GM10847 (cell line): ENCODE results near the gene ZNF341.

Experiments used
- POLR2A ChIP-seq: IDR thresholded peaks from 2 replicates; pipeline ENCODE4 v1.6.1; 2011; ENCODE audit not compliant: insufficient read length; ENCODE audit errors: extremely low read depth

ZNF341 gene

DNA sequence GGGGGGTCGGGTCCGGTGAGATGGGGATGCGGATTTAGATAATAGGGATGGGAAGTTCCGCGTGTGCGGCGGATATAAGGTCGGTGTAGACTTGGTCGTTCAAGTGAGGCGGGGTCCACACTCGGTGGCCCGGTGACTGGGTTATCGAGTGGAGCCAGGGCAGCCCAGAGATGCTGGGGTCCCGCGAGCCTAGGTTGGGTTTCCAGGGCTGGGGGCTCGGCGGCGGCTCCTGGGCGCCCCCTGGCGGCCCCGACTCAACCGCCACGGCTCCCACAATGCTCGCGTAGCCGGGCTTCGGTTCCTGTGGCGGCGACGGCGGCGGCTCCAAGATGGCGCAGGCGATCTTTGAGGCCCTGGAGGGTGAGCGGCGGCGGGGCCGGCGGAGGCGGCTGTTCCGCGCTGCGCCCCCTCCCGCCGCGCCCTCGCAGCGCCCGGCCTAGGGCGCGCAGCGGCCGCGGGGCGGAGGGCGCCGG lies at the start of gene ZNF341:
Gene ZNF341 (plus strand): TSS at position 304 of the 473 bp plus-strand sequence. CDS start 26 bp downstream, at position 330.
- no peak for TF ChIP-seq POLR2A

DNA sequence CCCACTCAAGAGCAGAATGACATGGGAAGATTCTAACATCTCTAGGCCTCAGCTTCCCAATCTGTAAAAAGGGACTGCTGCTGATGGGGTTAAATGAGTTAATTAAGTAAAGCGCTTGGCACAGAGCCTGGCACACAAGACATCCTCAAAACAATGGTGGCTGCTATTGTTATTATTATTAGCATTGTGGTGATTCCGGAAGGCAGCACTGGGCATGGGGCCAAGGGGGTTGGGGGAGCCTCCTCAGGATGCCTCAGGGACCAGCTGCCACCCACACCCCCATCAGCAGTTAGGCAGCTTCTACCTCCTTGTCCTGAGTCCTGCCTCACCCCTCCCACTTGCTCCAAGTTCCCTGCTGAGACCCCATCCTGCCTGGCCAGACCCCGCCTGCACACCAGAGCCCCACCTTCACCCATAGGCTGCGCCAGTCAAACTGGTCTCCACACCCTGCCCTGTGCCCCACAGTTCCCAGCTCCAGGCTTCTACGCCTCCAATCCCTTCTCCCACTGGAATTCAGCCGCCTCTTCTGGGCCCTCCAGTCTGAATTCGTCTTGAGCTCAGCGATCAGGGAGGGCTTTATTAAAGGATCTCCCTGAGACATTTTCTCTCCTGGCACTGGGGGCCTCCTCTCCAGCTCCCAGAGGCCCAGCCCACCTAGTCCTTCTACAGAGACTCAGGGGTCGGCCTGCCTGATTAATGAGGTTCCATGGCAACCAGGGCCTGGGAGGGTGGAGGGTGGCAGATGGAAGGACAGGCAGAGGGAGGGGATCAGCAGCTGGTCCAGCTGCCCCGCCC lies 47.1 kb upstream of the ZNF341 start:
- no peak for TF ChIP-seq POLR2A

DNA sequence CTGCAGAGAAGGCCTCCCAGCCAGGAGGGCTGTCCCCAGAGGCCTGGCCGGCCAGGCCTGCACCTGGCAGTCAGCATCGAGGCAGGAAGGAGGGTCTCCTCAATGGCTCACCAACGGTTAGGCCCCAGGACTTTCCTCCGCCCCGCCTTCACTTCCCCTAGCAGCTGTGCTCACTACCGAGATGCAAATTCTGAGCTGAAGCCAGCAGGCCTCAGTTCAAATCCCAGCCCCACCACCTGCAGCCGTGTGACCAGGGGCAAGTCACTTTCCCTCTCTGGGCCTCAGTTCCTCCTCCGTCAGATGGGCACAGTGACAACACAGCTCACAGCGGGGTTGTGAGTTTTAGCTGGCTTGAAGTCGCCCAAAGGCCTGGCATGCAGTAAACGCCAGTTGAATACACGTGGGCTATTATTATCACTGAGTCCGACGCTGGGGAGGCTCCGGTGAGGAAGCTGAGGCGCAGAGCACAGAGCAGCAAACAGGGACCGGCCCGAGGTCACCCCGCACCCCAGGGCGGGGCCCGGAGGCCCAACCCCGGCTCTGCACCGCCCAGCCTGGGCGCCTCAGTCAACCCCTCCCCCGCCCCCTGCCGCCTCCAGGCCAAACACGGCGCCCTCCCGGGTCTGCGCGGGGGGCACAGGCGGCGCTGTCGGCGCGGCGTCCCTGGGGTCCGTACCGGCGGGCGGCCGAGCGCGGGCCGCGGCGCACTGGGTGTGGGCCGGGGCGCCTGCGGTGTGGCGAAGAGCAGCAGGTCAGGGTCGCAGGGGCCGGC lies 46.3 kb upstream of the ZNF341 start:
- peak; percentile 40 for TF ChIP-seq POLR2A

DNA sequence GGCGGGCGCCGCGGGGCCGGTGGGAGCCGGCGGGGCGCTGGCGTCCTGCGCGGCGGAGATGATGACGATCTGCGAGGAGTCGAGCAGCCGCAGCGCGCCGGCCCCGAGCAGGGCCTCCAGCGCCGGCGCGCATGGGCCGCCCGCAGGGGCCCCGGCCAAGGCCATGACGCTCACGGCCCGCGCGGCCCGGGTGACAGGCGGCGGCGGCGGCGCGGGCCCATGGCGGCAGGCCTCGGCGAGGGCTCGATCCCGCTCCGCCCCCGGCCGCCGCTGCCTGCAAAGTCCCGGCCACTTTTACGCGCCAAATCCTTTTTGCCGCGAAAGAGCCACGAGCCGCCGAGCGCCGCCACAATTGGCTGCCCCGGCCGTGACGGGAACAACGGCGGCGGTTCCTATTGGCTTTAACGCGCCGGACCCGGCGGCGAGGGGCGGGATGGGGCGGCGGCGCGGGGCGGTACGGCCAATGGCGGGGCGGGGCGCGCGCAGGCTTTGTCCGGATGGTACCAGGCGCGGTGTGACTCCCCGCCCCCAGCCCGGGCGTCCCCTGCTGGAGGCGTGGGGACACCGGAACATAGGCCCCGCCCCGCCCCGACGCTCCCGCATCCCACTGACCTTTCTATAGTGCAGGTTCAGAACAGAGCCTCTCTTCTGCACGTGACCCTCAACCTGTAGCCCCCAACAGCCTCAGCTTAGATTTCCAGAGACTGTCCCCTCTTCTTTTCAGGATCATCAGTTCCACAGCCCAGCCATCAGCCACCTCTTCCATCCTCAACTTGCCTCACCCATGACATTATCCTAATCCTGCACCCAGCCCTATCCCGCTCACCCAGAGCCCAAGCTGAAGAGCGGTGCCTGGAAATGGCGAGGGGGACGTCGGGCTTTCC lies 45.5 kb upstream of the ZNF341 start, which contains the start of gene E2F1:
Gene E2F1 (minus strand): TSS at position 286 of the 884 bp plus-strand sequence. CDS start 121 bp downstream, at position 165.
- peak; percentile 43 for TF ChIP-seq POLR2A

DNA sequence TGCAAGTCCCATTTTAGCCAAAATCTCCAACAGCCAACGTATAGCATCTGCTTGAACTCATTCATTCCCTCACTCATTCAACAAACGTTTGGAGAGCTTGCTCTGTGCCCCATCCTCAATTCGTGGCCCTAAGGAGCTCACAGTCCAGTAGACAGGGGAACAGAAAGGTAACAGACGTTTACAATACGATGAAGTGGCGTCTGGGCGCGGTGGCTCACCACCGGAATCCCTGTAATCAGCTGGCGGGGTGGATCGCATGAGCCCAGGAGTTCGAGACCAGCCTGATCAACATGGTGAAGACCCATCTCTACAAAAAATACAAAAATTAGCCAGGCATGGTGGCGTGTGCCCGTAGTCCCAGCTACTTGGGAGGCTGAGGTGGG lies 44.8 kb upstream of the ZNF341 start:
- no peak for TF ChIP-seq POLR2A

DNA sequence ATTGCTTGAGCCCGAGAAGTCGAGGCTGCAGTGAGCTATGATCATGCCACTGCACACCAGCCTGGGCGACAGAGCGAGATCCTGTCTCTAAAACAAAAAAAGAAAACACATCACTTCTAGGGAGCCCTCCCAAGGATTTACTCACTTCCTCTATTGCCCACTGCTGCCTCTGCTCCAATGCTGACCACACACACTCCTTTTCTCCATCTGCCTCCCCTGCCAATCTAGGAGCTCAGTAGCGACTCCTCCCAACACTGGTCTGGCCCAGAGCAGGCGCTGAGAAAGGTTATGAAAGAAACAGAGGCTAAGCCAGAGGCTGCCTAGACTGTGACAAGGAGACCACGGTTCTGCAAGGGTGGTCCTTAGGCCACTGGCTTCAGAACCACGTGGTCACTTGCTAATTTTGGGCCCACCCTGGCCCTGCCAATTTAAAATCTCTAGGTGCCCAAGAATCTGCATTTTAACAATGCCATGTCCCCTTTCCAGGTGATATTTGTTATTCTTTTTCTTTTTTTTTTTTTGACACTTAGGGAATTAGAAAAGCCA lies 44.4 kb upstream of the ZNF341 start:
- TF ChIP-seq POLR2A: no peak

DNA sequence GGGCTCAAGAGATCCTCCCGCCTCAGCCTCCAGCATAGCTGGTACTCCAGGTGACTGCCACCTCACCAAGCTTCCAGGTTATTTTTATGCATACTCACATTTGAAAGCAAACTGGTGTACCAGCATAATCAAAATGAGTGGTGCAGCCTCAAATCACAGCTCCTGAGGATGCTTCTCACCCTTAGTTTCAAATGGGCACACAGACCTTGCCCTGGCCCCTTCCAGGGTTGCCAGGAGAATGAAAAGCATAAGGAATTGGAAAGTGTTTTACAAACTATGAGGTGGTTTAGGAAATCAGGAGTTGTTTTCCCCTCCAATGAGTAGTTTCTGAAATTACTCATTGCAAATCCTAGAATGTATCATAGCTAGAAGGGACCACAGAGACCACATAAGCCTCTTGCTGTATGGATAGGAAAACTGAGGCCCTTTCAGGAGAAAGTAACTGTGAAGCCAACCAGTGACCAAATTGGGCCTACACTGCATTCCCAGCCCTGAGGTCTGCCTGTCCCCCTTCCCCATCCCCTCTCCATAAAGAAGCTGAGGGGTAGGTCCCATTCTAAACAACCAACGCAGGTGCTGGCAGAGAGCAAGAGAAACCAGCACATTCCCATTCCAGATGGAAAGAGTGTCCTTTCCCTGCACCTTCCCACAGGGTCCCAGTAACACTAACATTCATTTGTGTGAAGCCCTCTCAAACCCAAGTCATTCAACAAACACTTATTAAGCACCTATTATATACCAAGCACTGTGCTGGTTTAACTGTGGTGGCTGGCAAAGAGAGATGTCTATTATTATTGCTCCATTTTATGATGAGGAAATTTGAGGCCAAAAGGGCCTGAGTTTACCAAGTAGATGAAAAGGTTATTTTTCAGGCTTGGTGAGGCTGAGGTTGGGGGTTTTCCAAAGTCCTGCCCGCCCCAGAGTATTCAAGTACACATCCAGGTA lies 43.5 kb upstream of the ZNF341 start:
- TF ChIP-seq POLR2A: no peak

DNA sequence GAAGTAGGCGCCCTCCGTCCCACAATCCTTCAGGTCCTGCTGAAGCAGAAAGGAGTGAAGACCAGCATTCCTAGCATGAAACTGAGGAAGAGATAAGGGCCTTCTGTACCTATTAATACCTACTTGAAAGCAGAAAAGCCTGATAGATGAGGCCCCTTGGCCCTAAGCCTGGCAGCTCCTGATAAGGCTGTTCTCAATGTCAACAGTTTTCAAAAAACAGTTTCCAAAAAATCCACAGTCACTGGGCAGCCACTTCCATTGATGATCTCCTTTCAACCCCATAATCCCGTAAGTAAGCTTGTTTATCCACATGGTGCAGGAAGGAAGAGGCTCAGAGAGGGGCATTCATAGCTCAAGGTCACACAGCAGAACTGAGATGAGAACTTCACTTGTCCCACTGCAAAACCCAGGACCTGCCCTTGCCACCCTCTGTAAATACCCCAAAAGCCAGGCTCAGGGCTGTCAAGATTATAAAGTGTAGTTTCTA lies 42.8 kb upstream of the ZNF341 start:
- no peak for TF ChIP-seq POLR2A

DNA sequence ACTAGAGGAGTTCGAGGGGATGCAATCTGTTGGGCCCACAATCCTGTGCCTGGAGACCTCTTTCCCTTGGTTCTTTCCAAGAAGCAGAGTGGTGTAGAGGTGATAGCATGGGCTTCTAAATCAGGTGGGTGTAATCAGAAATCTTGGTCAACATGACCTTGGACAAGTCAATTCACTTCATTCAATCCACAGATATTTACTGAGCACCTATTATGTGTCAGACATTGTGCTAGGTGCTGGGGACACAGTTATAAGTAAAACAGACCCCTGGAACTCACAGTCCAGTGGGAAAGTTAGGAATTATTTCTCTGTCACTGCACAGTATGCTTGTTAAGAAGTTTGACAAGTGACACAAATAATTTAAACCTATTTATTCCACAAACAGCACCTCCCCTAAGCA lies 42.3 kb upstream of the ZNF341 start:
- no peak for TF ChIP-seq POLR2A

DNA sequence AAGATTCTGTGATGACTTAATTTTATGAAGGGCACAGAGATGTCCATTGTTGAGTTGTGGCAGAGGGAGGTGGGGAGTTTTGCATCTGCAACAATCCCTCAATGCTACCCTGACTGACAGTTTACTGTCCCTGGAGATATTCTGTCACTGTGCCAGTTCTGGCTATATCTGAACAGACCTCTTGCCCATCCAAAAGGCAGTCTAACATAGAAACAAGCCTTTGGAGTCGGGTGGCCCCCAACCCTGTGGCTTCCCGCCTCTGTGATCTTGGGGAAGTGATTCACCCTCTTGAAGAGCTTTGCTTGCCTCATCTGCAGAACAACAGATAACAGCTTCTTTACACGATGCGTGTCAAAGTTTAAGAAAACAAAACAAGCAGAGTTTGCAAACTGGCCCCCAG lies 41.8 kb upstream of the ZNF341 start:
- TF ChIP-seq POLR2A: no peak

DNA sequence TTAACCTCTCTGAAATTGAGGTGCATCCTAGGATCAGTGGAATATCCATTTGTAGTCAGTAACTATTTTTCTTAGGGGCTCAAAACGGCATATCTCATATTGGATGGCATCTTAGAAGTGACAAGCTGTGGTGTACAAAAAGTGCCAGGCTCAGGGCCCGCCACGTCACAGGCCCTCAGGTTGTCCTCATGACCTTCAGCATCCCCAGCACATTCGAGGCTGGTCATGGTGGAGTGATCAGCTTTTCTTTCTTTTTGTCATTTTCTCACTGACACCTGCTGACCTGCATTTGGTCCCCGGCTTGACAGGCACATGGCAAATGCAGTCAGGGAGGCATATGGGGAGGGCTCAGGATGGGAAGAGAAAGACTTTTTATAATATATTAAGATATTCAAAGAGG lies 38.5 kb upstream of the ZNF341 start:
- TF ChIP-seq POLR2A: no peak

DNA sequence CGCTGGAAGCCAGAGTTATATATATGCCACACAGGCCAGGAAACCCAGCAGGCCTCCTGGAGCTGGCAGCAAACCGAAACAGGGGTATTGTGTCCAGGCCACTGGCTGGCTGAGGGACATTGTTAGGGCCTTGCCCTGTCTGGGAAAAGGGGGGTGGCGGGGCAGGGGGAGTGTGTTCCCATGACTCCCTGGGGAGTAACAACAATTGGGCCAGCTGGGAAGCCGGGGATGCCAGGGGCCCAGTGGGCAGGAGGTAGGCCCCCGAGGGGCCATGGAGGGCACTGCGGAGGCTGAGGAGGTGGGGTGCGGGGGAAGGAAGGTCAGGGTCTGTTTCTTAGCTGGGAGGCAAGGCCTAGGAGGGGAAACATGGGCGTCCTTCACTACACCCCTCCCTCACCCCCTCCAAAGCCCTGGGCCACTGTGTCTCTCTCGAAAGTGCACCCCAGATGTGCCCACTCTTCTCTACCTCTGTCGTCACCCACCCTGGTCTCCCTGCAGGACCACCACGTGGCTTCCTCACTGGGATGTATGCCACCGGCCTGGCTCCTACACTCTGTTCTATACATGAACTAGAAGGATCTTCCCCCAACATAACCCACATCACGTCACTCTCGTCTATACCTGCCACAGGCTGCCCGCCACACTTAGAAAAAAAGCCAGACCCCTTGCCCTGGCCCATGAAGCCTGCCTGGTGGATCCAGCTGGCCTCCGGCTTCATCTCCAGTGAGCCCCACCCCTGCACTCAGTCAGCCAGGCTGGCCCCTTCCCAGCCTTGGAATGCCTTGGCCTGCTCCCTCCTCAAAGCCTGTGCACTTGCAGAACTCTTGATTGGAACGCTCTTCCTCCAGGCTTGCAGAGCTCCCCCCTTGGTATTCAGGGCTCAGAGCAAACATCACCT lies 37.8 kb upstream of the ZNF341 start:
- no peak for TF ChIP-seq POLR2A

DNA sequence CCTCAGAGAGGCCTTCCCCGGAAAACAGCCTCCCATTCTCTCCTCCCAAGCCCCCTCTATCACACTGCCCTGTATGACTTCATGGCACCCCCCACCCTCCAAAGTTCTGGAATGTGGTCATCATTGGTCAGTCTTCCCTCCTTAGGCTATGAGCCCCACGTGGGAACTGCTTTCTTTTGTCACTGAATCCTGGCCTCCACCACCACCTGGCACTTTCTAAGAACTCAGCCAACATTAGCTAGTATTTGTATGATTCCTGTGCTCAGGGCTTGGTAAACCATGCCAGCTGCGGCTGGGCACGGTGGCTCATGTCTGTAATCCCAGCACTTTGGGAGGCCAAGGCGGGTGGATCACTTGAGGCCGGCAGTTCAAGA lies 37.2 kb upstream of the ZNF341 start:
- TF ChIP-seq POLR2A: no peak

DNA sequence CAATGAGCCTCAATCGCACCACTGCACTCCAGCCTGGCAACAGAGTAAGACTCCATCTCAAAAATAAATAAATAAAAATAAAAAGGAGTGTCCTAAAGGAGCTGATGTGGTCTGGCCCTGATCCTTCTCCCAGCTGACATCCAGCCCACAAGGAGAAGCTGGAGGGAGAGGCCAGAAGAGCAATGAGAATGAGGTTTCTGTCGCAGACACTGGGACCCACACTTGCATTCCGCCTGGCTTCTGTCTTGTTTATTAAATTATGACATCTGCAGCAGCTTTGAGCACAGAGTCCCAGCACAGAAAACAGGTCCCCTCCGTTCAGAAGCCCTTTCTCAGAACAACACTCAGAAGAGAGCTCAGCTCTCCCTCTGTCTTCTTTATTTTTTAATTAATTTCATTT lies 35.3 kb upstream of the ZNF341 start:
- TF ChIP-seq POLR2A: no peak
